DND-41 (cell line): Measurements from ENCODE around the gene DLG2.

Source experiments
- ATAC-seq: fragments of 200-7000 bp; cut with Tn5 transposase; 3 replicates; pipeline ENCODE4 v1.9.1; 2021; ENCODE audit warnings: low read depth; ENCODE audit not compliant: insufficient read depth
- DNase-seq: peaks from one replicate; pipeline ENCODE4 v3.0.0-alpha.2; 2020
- H2AFZ ChIP-seq: 2 replicates; pipeline ENCODE4 v1.6.0; 2012; ENCODE audit warnings: low read depth, low read length
- H3K27ac ChIP-seq: 2 replicates; pipeline ENCODE4 v1.5.1; 2012; ENCODE audit warnings: low read length, inconsistent platforms
- H3K27me3 ChIP-seq: fragments of 200-600 bp; sonication (generic); 2 replicates; pipeline ENCODE4 v1.6.0; 2012; ENCODE audit warnings: low read length, mild to moderate bottlenecking, inconsistent platforms; ENCODE audit not compliant: insufficient read depth, poor library complexity
- H3K36me3 ChIP-seq: 2 replicates; pipeline ENCODE4 v1.5.1; 2012; ENCODE audit warnings: low read length, inconsistent platforms; ENCODE audit not compliant: insufficient read depth
- H3K4me1 ChIP-seq: 2 replicates; pipeline ENCODE4 v1.5.1; 2012; ENCODE audit warnings: mild to moderate bottlenecking, low read length; ENCODE audit not compliant: insufficient read depth
- H3K4me2 ChIP-seq: 2 replicates; pipeline ENCODE4 v1.6.0; 2012; ENCODE audit warnings: mild to moderate bottlenecking, moderate library complexity, low read length, inconsistent platforms; ENCODE audit not compliant: insufficient read depth
- H3K4me3 ChIP-seq, 2 experiments: fragments of 200-600 bp in 1 of 2; shearing (Covaris generic) in 1 of 2; 2 replicates each; pipeline ENCODE4 v1.5.1; 2012 to 2016; ENCODE audit warnings: inconsistent platforms in 2 of 2, low read length in 2 of 2, mild to moderate bottlenecking in 2 of 2, low read depth in 1 of 2, moderate library complexity in 1 of 2
- H3K79me2 ChIP-seq: 2 replicates; pipeline ENCODE4 v1.6.0; 2012; ENCODE audit warnings: low read length, inconsistent platforms; ENCODE audit not compliant: insufficient read depth
- H3K9ac ChIP-seq: 2 replicates; pipeline ENCODE4 v1.6.0; 2012; ENCODE audit warnings: low read depth, mild to moderate bottlenecking, inconsistent platforms, low read length, moderate library complexity
- H3K9me3 ChIP-seq: 2 replicates; pipeline ENCODE4 v1.5.1; 2012; ENCODE audit warnings: low read length, moderate library complexity, mild to moderate bottlenecking, inconsistent platforms; ENCODE audit not compliant: insufficient read depth, severe bottlenecking
- H4K20me1 ChIP-seq: 2 replicates; pipeline ENCODE4 v1.6.0; 2012; ENCODE audit warnings: low read length; ENCODE audit not compliant: insufficient read depth
- CTCF ChIP-seq: IDR thresholded peaks from 2 replicates; pipeline ENCODE4 v1.5.1; 2012; ENCODE audit warnings: borderline replicate concordance, low read length, moderate library complexity, mild to moderate bottlenecking; ENCODE audit not compliant: poor library complexity, severe bottlenecking; ENCODE audit errors: extremely low read depth
- EZH2 ChIP-seq: IDR thresholded peaks from 3 replicates; pipeline ENCODE4 v1.6.1; 2012; ENCODE audit warnings: borderline replicate concordance, low read depth, mild to moderate bottlenecking, moderate library complexity, low read length, inconsistent platforms; ENCODE audit not compliant: severe bottlenecking

The DLG2 gene

GRCh38 chr11:85589373-85589772 is 37.8 kb downstream of the DLG2 start:
- no peaks in the 10 kb centered on the region for H3K27me3 ChIP-seq
- H3K9me3 ChIP-seq = no peaks in the 10 kb centered on the region
- ATAC-seq (no peak), DNase-seq (no peak)
- no peak overlapping the region for H2AFZ ChIP-seq
- H3K36me3 ChIP-seq = no peaks in the 10 kb centered on the region
- H3K4me2 ChIP-seq = no peak overlapping the region
- no peaks in the 10 kb centered on the region for H4K20me1 ChIP-seq
- H3K27ac ChIP-seq = no peak overlapping the region
- no peak overlapping the region for H3K9ac ChIP-seq
- H3K4me1 ChIP-seq = no peaks in the 10 kb centered on the region
- no peak for TF ChIP-seq CTCF
- no peak for TF ChIP-seq EZH2
- no peak overlapping the region for H3K4me3 ChIP-seq
- no peaks in the 10 kb centered on the region for H3K79me2 ChIP-seq

- no peaks in the 10 kb centered on the region for H4K20me1 ChIP-seq
- no peak for ATAC-seq
- TF ChIP-seq CTCF (no peak), EZH2 (no peak)
Measured at GRCh38 chr11:85582111-85582510, 45.0 kb downstream of the DLG2 start.

GRCh38 chr11:85575388-85575787 is 51.8 kb downstream of the DLG2 start:
- H3K9ac ChIP-seq = no peak overlapping the region

More at GRCh38 chr11:85582111-85582510, 45.0 kb downstream of the DLG2 start:
- Histone ChIP-seq H3K9ac (no peak overlapping the region), H3K4me1 (no peaks in the 10 kb centered on the region), H3K27me3 (no peaks in the 10 kb centered on the region), H3K4me3 (no peak overlapping the region), H2AFZ (no peak overlapping the region), H3K4me2 (no peak overlapping the region), H3K36me3 (no peaks in the 10 kb centered on the region), H3K9me3 (no peaks in the 10 kb centered on the region), H3K79me2 (no peaks in the 10 kb centered on the region), H3K27ac (no peak overlapping the region)
- DNase-seq = no peak

More at GRCh38 chr11:85575388-85575787, 51.8 kb downstream of the DLG2 start:
- Histone ChIP-seq H3K4me1 (no peaks in the 10 kb centered on the region), H3K4me2 (no peak overlapping the region), H3K4me3 (no peak overlapping the region), H3K27me3 (no peaks in the 10 kb centered on the region), H3K79me2 (no peaks in the 10 kb centered on the region), H4K20me1 (no peaks in the 10 kb centered on the region), H2AFZ (no peak overlapping the region), H3K27ac (no peak overlapping the region), H3K36me3 (no peaks in the 10 kb centered on the region), H3K9me3 (no peaks in the 10 kb centered on the region)
- TF ChIP-seq CTCF = no peak
- TF ChIP-seq EZH2 = no peak
- no peak for ATAC-seq
- no peak for DNase-seq
